GM18507 (cell line): ENCODE results near the gene ADAMTS20.
A peak's percentile ranks its signal among the peaks of the same experiment; 100 is the strongest.
"Not testable (repeated sequence)": the region's sequence is repeated elsewhere in the genome, so short reads cannot be mapped to it uniquely, and the experiment has no call there.

ENCODE experiments used
- DNase-seq: peaks from one replicate; pipeline ENCODE4 v3.0.0; 2011; ENCODE audit warnings: low read depth; ENCODE audit not compliant: insufficient read length; ENCODE audit errors: extremely low spot score
- FAIRE-seq: peaks from 2 replicates; lab custom pipeline; 2011; peaks lifted over from hg19 to GRCh38; lab: Jason Lieb, UNC

Gene ADAMTS20

GRCh38 chr12:43370263-43370662 is 181.7 kb downstream of the ADAMTS20 start:
- no peak for DNase-seq
- no peak for FAIRE-seq

- DNase-seq (no peak), FAIRE-seq (no peak)
Measured at GRCh38 chr12:43362910-43363694, 188.9 kb downstream of the ADAMTS20 start.

GRCh38 chr12:43361031-43361710 is 190.8 kb downstream of the ADAMTS20 start:
- DNase-seq (no peak), FAIRE-seq (no peak)

GRCh38 chr12:43360001-43360400 is 192.0 kb downstream of the ADAMTS20 start:
- DNase-seq, FAIRE-seq: not testable (repeated sequence)

- DNase-seq (no peak), FAIRE-seq (no peak)
Measured at GRCh38 chr12:43357141-43357540, 194.9 kb downstream of the ADAMTS20 start.

- no peak for DNase-seq
- no peak for FAIRE-seq
Measured at GRCh38 chr12:43352001-43352400, 200.0 kb downstream of the ADAMTS20 start.

- FAIRE-seq, result no peak
- no peak for DNase-seq
Measured at GRCh38 chr12:43349863-43350262, 202.1 kb downstream of the ADAMTS20 start.

- DNase-seq (no peak), FAIRE-seq (no peak)
Measured at GRCh38 chr12:43348221-43348620, 203.8 kb downstream of the ADAMTS20 start.

GRCh38 chr12:43347026-43347425 is 205.0 kb downstream of the ADAMTS20 start:
- DNase-seq (no peak), FAIRE-seq (no peak)

- FAIRE-seq, result no peak
- no peak for DNase-seq
Measured at GRCh38 chr12:43345023-43345422, 207.0 kb downstream of the ADAMTS20 start.

- not testable (repeated sequence) for FAIRE-seq, DNase-seq
Measured at GRCh38 chr12:43341785-43342313, 210.2 kb downstream of the ADAMTS20 start.

GRCh38 chr12:43338848-43339526 is 213.0 kb downstream of the ADAMTS20 start:
- DNase-seq (no peak), FAIRE-seq (no peak)

GRCh38 chr12:43337571-43338444 is 214.2 kb downstream of the ADAMTS20 start:
- FAIRE-seq, result peak; percentile 88
- DNase-seq, result no peak

- no peak for DNase-seq
- peak; percentile 72 for FAIRE-seq
Measured at GRCh38 chr12:43336962-43337555, 214.9 kb downstream of the ADAMTS20 start.

GRCh38 chr12:43333644-43334043 is 218.4 kb downstream of the ADAMTS20 start:
- FAIRE-seq, result no peak
- DNase-seq, result no peak

GRCh38 chr12:43332977-43333640 is 218.9 kb downstream of the ADAMTS20 start:
- no peak for FAIRE-seq
- DNase-seq, result no peak

- no peak for DNase-seq
- FAIRE-seq, result no peak
Measured at GRCh38 chr12:43331935-43332334, 220.1 kb downstream of the ADAMTS20 start.

GRCh38 chr12:43329375-43329774 is 222.6 kb downstream of the ADAMTS20 start:
- no peak for FAIRE-seq
- no peak for DNase-seq
